GM18505 (cell line): ENCODE data around the gene ASIC2.
"Not testable (repeated sequence)": the region's sequence is repeated elsewhere in the genome, so short reads cannot be mapped to it uniquely, and the experiment has no call there.

Experiments
- ATAC-seq: cut with Tn5 transposase; IDR thresholded peaks from one replicate; pipeline ENCODE4 v1.9.1; 2021; ENCODE audit not compliant: unreplicated experiment
- POLR2A ChIP-seq: IDR thresholded peaks from 4 replicates; pipeline ENCODE4 v1.6.1; 2011; ENCODE audit warnings: borderline replicate concordance; ENCODE audit not compliant: insufficient read depth, insufficient read length; ENCODE audit errors: extremely low read depth

The ASIC2 gene

DNA sequence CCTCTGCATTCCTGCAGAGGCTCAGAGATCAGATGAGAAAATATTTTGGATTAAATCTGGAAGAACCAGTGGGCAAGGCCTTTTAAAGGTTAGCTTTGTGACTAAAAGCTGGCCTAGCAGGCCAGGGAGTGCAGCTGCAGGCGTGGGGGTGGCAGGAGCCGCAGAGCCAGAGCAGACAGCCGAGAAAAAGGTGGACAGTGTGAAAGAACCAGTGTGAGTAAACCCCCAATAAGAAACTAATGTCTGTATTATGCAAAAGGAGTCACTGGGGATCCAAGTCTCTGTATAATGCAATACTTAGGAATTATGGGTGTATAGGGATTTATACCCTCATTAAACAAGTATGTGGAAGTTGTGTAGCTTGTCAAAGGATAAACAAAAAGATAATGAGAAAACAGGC lies 322.8 kb downstream of the ASIC2 start:
- no peak for TF ChIP-seq POLR2A
- ATAC-seq: no peak

DNA sequence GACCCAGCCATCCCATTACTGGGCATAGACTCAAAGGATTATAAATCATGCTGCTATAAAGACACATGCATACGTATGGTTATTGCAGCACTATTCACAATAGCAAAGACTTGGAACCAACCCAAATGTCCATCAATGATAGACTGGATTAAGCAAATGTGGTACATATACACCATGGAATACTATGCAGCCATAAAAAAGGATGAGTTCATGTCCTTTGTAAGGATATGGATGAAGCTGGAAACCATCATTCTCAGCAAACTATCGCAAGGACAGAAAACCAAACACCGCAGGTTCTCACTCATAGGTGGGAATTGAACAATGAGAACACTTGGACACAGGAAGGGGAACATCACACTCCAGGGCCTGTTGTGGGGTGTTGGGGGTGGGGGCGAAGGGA lies 323.9 kb downstream of the ASIC2 start:
- not testable (repeated sequence) for ATAC-seq

DNA sequence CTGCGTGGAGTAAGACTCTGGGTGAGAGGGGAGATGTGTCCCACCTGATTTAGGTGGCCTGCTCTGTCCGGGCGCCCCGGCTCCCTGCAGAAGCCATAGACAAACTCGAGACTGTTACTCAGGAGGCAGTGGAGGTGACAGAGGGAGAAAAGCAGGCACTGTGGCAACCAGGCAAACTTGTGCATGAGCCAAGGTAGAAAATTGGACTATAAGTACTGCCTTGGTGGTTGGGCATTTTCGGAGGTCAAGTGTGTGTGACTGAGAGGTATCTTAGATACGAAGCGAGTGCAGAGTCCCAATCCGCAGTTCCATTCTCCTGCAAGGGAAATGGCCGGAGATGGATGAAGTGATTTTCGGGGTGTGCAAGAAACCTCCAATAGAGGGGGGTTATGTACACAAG lies 328.6 kb downstream of the ASIC2 start:
- TF ChIP-seq POLR2A: no peak
- ATAC-seq: no peak
